Measurements from ENCODE around the gene RABGGTA.
A peak's percentile ranks its signal among the peaks of the same experiment; 100 is the strongest.

RABGGTA gene

DNA sequence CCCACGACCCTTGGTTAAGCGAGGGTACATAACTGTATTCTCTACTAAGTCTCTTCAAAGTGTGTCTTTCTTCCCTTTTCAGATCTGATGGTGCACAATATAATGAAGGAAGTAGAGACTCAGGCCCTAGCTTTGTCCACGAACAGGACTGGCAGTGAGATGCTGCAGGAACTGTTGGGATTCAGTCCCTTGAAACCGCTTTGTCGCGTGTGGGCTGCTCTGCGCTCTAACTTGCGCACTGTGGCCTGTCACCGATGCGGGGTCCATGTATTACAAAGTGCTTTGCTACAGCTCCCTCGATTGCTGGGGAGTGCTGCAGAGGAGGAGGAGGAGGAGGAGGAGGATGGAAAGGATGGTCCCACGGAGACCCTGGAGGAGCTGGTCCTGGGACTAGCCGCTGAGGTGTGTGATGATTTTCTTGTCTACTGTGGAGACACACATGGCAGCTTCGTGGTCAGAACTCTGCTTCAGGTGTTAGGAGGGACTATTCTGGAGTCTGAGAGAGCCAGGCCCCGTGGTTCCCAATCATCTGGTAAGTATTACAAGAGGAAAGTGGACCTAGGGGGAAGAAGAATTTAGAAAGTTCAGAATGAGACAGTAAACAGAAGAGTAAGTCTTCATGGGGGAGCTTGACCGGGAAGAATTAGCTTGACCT, 29.1 kb upstream of the RABGGTA start:
- no peak for DNase-seq

GRCh38 chr14:24299255-24300191, 28.1 kb upstream of the RABGGTA start, which contains the start of the genes DHRS1 and NOP9:
TSS of gene DHRS1 (minus strand) at chr14:24299780. CDS start at chr14:24299106, 674 bp downstream.
TSS of gene NOP9 (plus strand) at chr14:24299850. CDS start at chr14:24299955, 105 bp downstream.
- peak; percentile 81 for DNase-seq

GRCh38 chr14:24298892-24299254, 27.5 kb upstream of the RABGGTA start:
- DNase-seq, result no peak

DNA sequence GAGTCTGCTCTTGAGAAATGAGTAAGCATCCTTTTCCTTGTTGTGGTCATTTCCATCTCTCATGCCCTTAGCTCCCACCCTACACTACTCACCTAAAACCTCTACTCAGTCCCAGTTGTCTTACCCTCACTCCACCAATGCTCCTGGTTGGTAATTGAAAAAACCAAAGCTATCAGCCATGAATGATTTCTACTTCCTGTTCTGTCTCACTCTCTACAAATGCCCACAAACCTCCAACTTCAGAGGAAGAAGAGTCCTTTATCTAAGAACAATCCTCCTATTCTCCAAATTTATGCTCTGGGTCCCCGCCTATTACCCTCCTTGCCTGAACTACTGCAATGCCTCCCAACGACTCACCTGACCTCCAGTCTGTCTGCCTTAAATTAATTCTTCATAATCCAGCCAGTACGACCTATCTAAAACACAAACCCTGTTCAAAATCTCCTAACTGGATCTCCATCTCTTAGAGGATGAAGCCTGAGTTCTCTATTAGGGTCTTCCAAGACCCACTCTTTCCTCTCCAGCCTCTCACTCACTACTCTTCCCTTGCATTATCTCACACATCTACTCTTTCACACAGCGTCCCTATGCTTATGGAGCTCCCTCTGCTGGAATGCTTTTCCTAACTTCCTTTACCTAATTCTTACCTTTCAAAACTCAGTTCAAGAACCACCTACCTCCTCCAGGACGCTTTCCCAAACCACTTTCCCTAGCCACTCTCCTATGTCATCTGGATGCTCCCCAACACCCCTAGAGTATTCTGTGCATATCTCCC, 26.0 kb upstream of the RABGGTA start:
- peak; percentile 4 for DNase-seq

DNA sequence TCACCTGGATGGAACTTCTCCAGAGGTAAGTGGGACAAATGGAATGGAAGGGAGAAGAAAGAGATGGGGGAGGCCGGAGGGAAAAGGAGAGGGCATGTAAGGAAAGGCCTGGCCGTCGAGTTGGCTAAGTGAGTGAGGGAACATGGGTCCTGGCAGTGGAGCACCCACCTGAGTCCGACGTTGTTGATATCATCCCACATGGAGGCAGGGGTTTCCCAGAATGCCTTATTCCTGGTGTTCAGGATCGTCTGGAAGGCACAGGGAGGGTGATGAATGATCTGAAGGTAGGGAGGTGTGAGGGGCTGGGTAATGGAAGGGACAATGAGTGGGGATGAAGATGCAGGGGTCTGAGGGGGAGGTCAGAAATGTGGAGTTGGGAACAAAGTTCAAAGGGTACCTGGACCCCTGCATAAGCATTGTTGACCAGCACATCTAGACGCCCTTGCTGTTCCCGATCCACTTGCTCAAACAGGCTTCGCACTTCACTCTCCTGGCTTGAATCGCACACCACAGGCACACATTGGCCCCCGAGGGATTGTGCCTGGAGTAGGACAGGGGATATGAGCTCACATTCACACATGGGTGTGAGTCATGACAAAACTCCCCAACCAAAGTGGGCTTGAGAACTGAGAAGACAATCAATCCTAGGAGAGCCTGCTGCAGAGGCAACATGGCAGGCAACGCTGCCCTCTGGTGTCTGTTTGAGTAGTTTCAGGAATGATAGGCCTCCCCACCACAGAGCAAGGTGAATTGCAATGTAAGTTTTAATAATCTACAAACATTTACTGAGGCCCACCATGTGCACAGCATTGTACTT, 25.2 kb upstream of the RABGGTA start:
- peak; percentile 29 for DNase-seq

DNA sequence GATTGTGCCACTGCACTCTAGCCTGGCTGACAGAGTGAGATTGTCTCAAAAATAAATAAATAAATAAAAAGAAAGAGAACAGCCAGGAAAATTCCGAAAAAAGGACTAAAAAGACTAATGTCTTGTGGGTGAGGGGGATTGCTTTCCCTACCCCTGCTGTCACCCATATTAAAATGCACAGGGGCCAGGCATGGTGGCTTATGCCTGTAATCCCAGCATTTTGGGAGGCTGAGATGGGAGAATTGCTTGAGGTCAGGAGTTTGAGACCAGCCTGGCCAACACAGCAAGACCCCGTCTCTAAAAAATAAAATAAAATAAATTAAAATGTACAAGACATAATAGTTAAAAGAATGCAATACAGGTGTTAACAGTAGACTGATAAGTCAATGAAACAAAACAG, 22.1 kb upstream of the RABGGTA start:
- no peak for DNase-seq

DNA sequence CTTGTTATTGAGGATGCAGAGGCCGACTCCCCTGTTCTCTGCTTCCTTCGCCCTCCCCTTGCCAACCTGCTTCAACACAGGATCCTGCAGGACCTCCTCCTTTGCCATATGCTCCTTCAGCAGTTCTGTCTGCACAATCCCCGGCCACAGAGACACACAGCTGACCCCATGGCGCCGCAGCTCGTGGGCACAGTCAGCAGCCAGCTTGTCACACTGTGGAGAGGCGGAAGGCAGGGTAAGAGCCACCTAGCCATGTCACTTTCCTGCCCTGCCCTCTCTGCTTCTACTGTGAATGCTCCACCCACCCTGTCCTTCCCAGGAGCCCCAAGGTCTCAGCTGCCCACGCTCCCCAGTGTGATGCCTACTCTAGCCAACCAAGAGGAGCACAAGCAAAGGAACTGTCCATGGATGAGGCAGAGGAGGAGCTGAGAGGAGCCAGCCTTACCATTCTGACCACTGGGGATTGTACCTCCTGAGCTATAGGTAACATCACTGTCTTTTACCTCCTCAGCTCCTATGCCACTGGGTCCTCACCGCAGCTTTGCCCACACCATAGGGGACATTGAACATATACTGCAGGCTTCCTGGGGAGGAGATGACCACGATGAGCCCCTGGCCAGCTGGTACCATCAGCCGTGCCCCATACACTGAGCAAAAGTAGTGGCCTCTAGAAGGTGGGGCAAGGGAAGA, 20.9 kb upstream of the RABGGTA start:
- DNase-seq, result no peak

GRCh38 chr14:24291446-24292117, 20.2 kb upstream of the RABGGTA start:
- DNase-seq, result no peak

DNA sequence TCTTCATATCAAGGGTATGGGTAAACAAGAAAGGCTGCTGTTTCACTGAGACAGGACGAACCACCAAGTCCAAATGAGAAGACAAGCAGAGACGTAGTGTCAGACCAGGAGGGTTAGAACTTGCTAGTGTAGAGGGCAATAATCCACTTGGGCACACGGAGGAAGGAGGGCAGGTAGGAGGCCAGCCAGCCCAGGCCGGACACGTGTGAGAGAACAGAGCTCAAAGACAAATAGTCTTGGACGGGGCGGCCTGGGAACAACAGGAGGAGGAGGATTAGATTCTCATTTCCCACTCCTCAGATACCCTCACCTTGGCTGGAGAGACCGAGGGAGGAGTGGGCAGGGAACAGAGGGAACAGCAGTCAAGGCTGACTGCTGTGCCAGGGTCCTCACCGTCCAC, 19.3 kb upstream of the RABGGTA start:
- no peak for DNase-seq

DNA sequence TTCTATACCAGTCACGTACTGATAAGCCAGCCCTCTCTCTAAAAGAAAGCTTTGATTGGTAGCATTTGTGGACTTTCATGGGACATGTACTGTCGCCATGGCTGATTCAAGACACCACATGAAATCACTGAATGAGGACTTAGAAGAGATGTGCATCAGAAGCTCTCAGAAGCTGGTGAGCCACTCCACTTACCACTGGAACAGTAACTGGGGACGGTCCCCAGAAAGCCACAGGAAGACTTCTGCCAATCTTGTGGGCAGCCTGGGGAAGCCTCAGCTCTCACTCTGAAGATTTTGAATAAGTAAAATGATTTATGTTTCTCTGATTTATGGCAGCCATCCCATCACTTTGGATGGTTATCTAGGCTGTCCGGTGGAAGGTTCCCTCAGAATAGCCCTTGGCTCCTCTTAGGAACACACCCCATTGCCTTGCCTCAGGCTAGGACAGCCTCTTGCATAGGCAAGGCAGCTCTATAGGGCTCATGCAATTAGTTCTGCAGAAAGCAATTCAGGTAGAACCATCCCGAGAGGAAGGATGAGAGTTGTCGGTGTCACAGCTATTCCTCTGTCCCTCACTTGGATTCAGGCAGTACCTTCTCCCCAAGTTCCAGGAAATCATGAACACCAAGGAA, 18.4 kb upstream of the RABGGTA start:
- no peak for DNase-seq

- DNase-seq, result no peak
Measured at GRCh38 chr14:24286996-24287395, 15.6 kb upstream of the RABGGTA start.

DNA sequence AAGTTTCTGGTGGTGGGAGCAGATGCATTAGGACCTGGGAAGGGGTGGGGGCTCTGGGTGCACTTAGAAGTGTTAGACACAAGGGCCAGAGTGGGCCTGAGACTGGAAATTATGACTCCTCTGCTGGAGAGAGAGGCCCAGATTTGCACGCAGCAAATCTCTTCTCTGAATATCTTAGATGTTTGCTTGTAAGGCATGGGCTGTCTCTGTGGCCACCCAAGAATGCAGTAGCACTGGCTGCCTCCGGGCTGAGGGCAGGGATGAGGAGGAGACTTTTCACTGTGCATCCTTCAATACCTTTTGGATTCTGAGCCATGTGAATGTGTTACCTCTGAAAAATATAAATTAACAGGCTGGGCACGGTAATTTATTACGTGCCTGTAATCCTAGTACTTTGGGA, 14.0 kb upstream of the RABGGTA start:
- no peak for DNase-seq

DNA sequence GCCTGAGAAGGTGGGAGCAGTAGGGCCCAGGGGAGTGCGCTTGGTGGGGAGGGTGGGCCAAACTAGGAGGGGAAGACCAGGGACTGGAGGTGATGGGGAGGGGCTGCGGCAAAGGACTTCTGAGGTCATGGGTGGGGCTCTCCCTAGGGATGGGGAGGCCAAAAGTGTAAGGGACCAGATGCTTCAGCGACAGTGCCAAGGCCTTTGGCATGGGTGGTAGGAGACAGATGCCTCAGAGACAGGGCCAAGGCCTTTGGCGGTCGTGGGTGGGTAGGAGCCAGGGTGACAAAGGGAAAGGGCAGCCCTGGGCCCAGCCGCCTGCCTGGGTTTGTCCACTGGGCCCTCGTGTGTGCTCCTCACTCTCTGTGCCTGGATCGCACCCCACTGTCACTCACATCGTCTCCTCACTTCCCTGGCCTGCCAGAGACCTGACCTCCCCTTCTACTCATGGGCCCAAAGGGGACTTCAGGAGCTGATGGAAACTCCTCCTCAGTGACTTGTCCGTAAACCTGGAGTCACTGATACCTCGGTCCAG, 13.2 kb upstream of the RABGGTA start:
- no peak for DNase-seq

DNA sequence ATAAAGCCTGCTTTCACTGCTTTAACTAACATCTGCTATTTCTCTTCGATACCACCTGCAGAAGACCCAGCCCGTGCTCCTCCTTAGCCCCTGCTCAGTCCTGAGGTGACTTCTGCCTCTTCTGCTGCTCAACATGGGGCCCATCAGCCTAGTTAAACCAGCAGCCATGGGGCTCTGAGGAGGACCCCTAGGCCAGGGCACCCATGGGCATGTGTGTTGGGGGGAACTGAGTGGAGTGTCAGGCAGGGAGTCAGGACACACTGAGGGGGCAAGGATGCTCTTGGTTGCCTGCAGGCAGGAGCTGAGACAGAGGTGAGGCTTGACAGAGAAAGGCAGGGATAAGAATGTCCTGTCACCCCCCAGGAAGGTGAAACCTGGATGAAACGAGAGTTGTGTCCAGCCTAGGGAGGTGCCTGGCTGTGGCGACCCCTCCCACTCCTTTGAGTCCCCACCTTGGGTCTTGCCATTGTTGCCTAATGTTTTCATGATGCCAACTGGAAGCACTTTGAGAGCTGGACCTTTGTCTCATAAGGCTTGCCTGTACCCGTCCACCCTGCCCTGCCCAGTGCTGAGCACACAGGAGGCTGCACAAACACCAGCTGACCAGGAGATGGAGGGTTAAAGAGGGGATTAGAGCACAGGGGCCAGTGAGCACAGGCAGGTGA, 12.5 kb upstream of the RABGGTA start:
- DNase-seq, result no peak

DNA sequence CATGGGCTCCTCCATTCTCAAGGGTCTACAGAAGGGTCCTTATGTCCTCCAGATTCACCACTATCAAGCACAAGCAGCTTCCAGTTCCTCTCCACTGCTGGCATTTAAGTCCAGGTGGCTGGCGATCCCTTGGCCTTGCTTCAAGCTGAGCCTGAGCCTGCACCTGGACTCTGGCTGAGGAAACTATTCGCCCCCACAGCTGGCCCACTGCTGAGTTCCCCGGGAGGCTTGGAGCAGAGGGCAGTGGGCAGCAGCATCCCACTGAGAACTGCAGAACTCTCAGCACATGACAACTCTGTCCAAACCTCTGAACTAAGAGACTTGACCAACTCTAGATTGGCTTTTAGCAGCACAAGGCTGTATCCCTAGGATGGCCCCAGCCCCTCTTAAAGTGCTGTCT, 11.3 kb upstream of the RABGGTA start:
- DNase-seq, result no peak

- no peak for DNase-seq
Measured at GRCh38 chr14:24281636-24282035, 10.2 kb upstream of the RABGGTA start.

DNA sequence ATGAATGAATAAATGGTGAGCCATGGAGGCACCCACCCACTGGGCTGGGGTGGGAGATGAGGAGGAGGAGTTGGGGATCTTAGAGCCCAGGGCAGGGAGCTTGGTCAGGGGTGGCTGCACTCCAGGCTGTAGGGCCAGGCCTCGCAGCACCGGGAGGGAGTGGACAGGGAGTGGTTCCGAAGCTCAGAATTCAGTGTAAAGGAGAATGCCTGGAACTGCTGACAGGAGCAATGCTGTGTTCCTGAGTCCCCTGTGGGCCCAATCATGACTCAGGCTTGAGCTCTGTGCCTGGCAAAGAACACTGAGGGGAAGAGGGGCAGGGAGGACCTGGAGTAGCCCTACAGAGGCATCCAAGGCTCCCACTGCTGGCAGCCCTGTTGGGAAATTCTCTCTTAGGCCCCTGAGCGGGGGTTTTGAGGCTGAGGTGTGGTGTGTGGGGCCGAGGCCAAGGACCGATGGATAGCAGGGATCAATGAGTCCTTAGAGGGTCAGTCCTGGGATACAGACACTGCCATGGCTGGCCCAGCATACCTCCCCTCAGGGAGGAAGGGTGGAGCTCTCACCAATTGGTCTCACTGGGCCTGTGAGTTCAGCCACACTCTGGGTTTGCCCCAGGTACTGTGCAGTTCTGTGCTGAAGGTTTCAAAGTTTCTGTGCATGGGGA, 9.5 kb upstream of the RABGGTA start:
- no peak for DNase-seq

- DNase-seq, result no peak
Measured at GRCh38 chr14:24279301-24280186, 8.1 kb upstream of the RABGGTA start.

Data from NCI-H2227 treated with DMSO at 0.1 percent for 48 hours (cell line).